WTC11 (cell line): ENCODE data around the gene YKT6.

ENCODE experiments used
- CTCF ChIP-seq: fragments of 200-600 bp; IDR thresholded peaks from 2 replicates; pipeline ENCODE4 v1.8.0; 2022; ENCODE audit warnings: antibody characterized with exemption
- SMAD3 ChIP-seq: sonication (generic); formaldehyde crosslinking; IDR thresholded peaks from 2 replicates; pipeline ENCODE4 v1.8.0; 2022; ENCODE audit warnings: missing genetic modification reagents, mild to moderate bottlenecking, borderline replicate concordance

DNA sequence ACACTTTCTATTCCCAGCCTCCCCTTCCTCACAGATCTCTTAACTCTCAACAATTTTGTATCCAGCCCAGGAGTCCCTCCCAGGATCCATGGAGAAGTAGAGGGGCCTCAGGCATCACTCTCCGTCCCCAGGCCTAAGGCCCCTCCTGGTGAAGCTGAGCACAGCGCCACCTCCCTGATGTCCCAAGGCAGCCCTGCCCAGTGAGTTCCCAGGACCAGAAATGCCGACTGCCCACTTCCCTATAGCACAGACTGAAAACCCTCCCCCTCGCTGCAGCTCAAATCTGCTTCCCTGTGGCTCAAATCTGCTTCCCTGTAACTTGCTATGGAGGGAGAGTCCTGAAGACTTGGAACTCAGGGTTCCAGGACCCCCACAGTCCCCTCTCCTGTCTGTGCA, 35.6 kb downstream of the YKT6 start:
- TF ChIP-seq CTCF (no peak), SMAD3 (no peak)
